ENCODE data around the gene TNFRSF19. TPM values are rescaled to one million over a fixed set of nuclear protein-coding genes. Genes with fewer than 3 reads are reported as not detected.

TNFRSF19 gene
- total and polyA plus RNA-seq, 11 donors = 9.1 to 35.7 (median 25.6) TPM

GRCh38 chr13:23570921-23571315, 706 bp downstream of the TNFRSF19 start:
- TF ChIP-seq POLR2A (IDR thresholded peaks at IDR 0.05) (no peak), CTCF (IDR thresholded peaks at IDR 0.05) (peak in 8 of 12 donors; percentile 11 to 53 (median 35))
- intact Hi-C loops (cut with DNase I) = loop anchor here in 9 of 10 donors (2.0 to 10.0 kb wide), 10 partner anchors 60 to 304 kb away; no protein-coding TSS in a partner anchor
- no peaks in the 10 kb centered on the region for H3K9me3 ChIP-seq
- no peaks in the 10 kb centered on the region for H3K27me3 ChIP-seq
- 36 to 53% (median 38%) methylated on average over 2 of the region's 2 CpGs for WGBS, 4 donors
- DNase-seq (no peak), ATAC-seq (peak in 3 of 4 donors; percentile 55 to 77 (median 58))
- peak overlapping the region; percentile 58 to 86 (median 73) for H3K27ac ChIP-seq
- peak overlapping the region; percentile 18 to 63 (median 54) for H3K4me3 ChIP-seq
- H3K4me1 ChIP-seq = peaks cover 0 to 19% (median 0%) of the 10 kb centered on the region in 12 donors
- no peaks in the 10 kb centered on the region for H3K36me3 ChIP-seq

GRCh38 chr13:23571431-23571830, 1.2 kb downstream of the TNFRSF19 start:
- peaks cover 0 to 20% (median 0%) of the 10 kb centered on the region in 12 donors for H3K4me1 ChIP-seq
- no peaks in the 10 kb centered on the region for H3K27me3 ChIP-seq
- 24 to 44% (median 37%) methylated on average over 2 of the region's 2 CpGs for WGBS, 4 donors
- no peak for DNase-seq
- H3K27ac ChIP-seq = peak overlapping the region; percentile 58 to 86 (median 73)
- peak overlapping the region; percentile 18 to 63 (median 54) for H3K4me3 ChIP-seq
- no peaks in the 10 kb centered on the region for H3K9me3 ChIP-seq
- TF ChIP-seq CTCF (IDR thresholded peaks at IDR 0.05) = no peak
- no peak for TF ChIP-seq POLR2A (IDR thresholded peaks at IDR 0.05)
- no peak for ATAC-seq
- intact Hi-C loops (cut with DNase I) = loop anchor here in 9 of 10 donors (2.0 to 10.0 kb wide), 10 partner anchors 61 to 303 kb away; no protein-coding TSS in a partner anchor
- no peaks in the 10 kb centered on the region for H3K36me3 ChIP-seq

GRCh38 chr13:23572836-23573235, 2.6 kb downstream of the TNFRSF19 start:
- DNase-seq (no peak), ATAC-seq (no peak)
- WGBS, 4 donors = 34 to 48% (median 45%) methylated on average over 1 of the region's 1 CpG
- Histone ChIP-seq H3K36me3 (no peaks in the 10 kb centered on the region), H3K4me3 (peak overlapping the region; percentile 18 to 63 (median 54)), H3K4me1 (peaks cover 0 to 32% (median 2%) of the 10 kb centered on the region in 12 donors), H3K27ac (peak overlapping the region in 9 of 12 donors; percentile 58 to 86 (median 79)), H3K27me3 (no peaks in the 10 kb centered on the region), H3K9me3 (no peaks in the 10 kb centered on the region)
- intact Hi-C loops (cut with DNase I) = loop anchor here in 9 of 10 donors (5.0 to 10.0 kb wide), 8 partner anchors 82 to 302 kb away; no protein-coding TSS in a partner anchor
- no peak for TF ChIP-seq CTCF (IDR thresholded peaks at IDR 0.05)
- no peak for TF ChIP-seq POLR2A (IDR thresholded peaks at IDR 0.05)

DNA sequence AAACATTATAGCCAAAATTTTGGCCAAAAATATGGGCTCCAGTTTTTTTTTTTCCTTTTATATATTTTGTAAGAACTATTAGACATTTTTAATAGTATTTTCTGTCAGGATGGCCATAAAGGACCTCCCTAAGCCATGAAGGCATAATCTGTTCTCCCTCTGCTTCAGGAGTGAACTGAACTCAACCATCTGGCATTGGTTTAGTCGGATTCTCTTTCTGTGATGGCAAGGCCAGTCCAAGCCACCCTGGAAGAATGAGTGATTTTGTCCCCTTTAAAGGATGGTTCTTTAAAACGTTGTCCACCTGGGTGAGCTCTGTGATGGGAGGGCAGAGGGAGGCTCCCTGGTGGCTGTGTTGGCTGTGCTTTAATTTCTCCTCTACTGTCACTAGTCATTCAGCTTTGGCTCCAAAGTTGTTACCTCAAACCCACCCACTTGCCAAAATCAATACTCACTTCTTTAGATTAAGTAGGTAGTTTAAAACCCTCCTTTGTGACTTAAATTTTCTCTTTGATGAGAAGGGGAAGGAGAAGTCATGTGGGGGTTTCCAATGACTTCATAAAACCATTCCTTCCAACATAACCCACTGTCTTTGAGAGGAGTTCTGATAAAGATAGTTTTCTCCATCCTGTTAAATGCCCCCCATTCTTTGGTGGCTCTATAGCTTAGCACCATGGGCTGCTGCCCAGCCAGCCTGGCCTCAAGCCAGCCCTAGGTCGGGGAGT, 4.4 kb downstream of the TNFRSF19 start:
- Histone ChIP-seq H3K36me3 (no peaks in the 10 kb centered on the region), H3K4me1 (peaks cover 0 to 39% (median 5%) of the 10 kb centered on the region in 12 donors), H3K4me3 (no peak overlapping the region), H3K27me3 (peaks cover 0 to 4% (median 0%) of the 10 kb centered on the region in 9 donors), H3K27ac (peak overlapping the region in 2 of 12 donors; percentile 13 to 30), H3K9me3 (no peaks in the 10 kb centered on the region)
- ATAC-seq = no peak
- intact Hi-C loops (cut with DNase I) = loop anchor here in 9 of 10 donors (5.0 to 10.0 kb wide), 9 partner anchors 80 to 300 kb away; no protein-coding TSS in a partner anchor
- TF ChIP-seq POLR2A (IDR thresholded peaks at IDR 0.05) = no peak
- TF ChIP-seq CTCF (IDR thresholded peaks at IDR 0.05) = no peak
- DNase-seq = no peak
- 47 to 58% (median 57%) methylated on average over 3 of the region's 3 CpGs for WGBS, 4 donors

All from heart left ventricle (tissue), 16 donors.